Fibroblast of villous mesenchyme (primary cell): ENCODE measurements around the gene USP48. TPM values are rescaled to one million over a fixed set of nuclear protein-coding genes. Genes with fewer than 3 reads are reported as not detected.

Experiments
- DNase-seq: peaks from one replicate; pipeline ENCODE4 v3.0.0-alpha.2; 2010; ENCODE audit warnings: low read depth
- H3K4me3 ChIP-seq: 2 replicates; pipeline ENCODE4 v1.5.1; 2011; ENCODE audit warnings: low read depth, mild to moderate bottlenecking, low read length
- total RNA-seq: library from RNA; depleted of rRNA; stranded (reverse); fragments of >200 nt; gene quantifications from 2 replicates; pipeline ENCODE4 v1.2.3, GENCODE V29; 2012
- TF ChIP-seq, protein P1 (sequence below): IDR thresholded peaks from 2 replicates; pipeline ENCODE4 v1.5.1; 2012; ENCODE audit warnings: low read depth, mild to moderate bottlenecking, low read length; ENCODE audit not compliant: insufficient read depth

Gene USP48
- total RNA-seq, 1 donor: 52.2 TPM

DNA sequence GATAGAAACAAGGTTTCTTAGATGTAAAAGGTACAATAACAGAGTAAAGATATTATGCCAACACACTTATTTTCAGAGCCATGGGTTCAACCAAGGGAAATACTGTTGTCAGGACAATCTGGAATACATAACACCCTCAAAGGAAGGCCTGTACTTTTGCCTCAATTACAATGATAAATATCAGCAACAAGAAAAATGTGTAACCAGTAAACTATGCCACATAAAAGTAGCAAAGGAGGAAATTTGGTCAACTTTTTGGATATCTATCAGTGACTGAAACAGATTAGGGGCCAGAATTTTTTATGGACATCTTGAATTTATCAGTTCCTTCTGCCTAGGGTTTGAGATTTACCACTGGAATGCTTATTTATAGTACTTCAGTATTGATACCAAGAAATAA, 89.2 kb downstream of the USP48 start:
- no peak for DNase-seq
- TF ChIP-seq, protein P1, sequence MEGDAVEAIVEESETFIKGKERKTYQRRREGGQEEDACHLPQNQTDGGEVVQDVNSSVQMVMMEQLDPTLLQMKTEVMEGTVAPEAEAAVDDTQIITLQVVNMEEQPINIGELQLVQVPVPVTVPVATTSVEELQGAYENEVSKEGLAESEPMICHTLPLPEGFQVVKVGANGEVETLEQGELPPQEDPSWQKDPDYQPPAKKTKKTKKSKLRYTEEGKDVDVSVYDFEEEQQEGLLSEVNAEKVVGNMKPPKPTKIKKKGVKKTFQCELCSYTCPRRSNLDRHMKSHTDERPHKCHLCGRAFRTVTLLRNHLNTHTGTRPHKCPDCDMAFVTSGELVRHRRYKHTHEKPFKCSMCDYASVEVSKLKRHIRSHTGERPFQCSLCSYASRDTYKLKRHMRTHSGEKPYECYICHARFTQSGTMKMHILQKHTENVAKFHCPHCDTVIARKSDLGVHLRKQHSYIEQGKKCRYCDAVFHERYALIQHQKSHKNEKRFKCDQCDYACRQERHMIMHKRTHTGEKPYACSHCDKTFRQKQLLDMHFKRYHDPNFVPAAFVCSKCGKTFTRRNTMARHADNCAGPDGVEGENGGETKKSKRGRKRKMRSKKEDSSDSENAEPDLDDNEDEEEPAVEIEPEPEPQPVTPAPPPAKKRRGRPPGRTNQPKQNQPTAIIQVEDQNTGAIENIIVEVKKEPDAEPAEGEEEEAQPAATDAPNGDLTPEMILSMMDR: no peak
- H3K4me3 ChIP-seq: no peak overlapping the region

DNA sequence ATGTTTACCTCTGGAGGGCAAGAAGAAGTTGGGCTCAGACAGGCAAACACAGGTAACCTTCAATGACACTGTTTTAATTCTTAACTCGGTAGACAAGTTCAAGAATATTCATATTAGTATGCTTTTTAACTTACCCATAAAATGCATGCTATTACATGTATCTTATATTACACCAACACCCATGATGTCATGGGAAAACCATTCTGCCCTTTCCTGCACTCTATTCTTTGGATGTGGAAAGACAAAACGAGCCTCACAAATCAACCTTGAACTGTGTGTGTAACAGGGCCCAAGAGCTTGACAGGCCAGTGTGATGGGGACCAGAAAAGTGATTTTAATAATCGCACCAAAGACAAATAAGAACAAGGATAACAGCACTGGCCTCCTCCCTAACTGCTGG, 91.2 kb downstream of the USP48 start:
- TF ChIP-seq, protein P1: no peak
- no peak for DNase-seq
- no peak overlapping the region for H3K4me3 ChIP-seq

GRCh38 chr1:21689661-21690372, 93.1 kb downstream of the USP48 start:
- no peak for DNase-seq

DNA sequence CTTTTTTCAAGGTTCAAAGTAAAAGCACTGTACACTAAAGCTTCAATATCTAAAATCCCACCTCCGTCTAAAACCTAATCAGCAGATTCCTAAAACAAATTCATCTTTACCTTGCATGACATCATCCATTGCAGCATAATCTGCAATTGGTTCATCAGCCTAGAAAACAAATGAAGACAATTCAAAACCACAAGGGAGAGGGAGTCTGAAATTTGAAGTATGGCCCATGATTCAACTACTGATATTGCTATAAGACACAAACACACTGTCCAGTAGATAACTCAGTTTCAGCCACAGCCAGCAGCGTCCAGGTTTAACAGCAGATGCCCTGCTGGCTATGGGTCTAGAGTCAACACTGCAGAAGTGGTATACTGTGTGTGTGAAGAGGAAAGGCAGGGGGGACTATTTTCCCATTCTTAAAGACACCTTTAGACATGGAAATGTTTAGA, 95.8 kb downstream of the USP48 start:
- TF ChIP-seq, protein P1: no peak
- no peak for DNase-seq

More at GRCh38 chr1:21689661-21690372, 93.1 kb downstream of the USP48 start:
- TF ChIP-seq, protein P1: no peak
- H3K4me3 ChIP-seq: no peak overlapping the region

GRCh38 chr1:21685946-21686678, 96.8 kb downstream of the USP48 start:
- TF ChIP-seq, protein P1: no peak
- no peak for DNase-seq

More for the DNA sequence above, 95.8 kb downstream of the USP48 start:
- no peak overlapping the region for H3K4me3 ChIP-seq

GRCh38 chr1:21681426-21681825, 101.5 kb downstream of the USP48 start:
- no peak overlapping the region for H3K4me3 ChIP-seq
- no peak for DNase-seq
- TF ChIP-seq, protein P1: no peak

More at GRCh38 chr1:21685946-21686678, 96.8 kb downstream of the USP48 start:
- no peak overlapping the region for H3K4me3 ChIP-seq
